Right kidney (tissue), 1 donor: Measurements from ENCODE around the gene GRB2.
A peak's percentile ranks its signal among the peaks of the same experiment; 100 is the strongest.
"Not testable (repeated sequence)": the region's sequence is repeated elsewhere in the genome, so short reads cannot be mapped to it uniquely, and the experiment has no call there.

Experiments
- DNase-seq: peaks from one replicate; pipeline ENCODE4 v3.0.0-alpha.2; 2016

Gene GRB2

GRCh38 chr17:75287221-75287620 is 118.3 kb downstream of the GRB2 start:
- no peak for DNase-seq

- DNase-seq: no peak
Measured at GRCh38 chr17:75285123-75285522, 120.4 kb downstream of the GRB2 start.

GRCh38 chr17:75280189-75280588 is 125.3 kb downstream of the GRB2 start:
- not testable (repeated sequence) for DNase-seq

- DNase-seq: no peak
Measured at GRCh38 chr17:75277664-75278071, 127.8 kb downstream of the GRB2 start.

GRCh38 chr17:75273977-75274708 is 131.3 kb downstream of the GRB2 start:
- no peak for DNase-seq

GRCh38 chr17:75272848-75273184 is 132.7 kb downstream of the GRB2 start:
- DNase-seq: no peak

GRCh38 chr17:75271955-75272847 is 133.3 kb downstream of the GRB2 start:
- no peak for DNase-seq

GRCh38 chr17:75271233-75271954 is 134.1 kb downstream of the GRB2 start:
- peak; percentile 88 for DNase-seq

- DNase-seq: no peak
Measured at GRCh38 chr17:75270966-75271232, 134.6 kb downstream of the GRB2 start, which contains the start of gene MIF4GD. MIF4GD (minus strand) TSS chr17:75271231; CDS start chr17:75270195, 1,036 bp downstream.

GRCh38 chr17:75270218-75270965 is 135.1 kb downstream of the GRB2 start:
- DNase-seq: peak; percentile 94

GRCh38 chr17:75269844-75270217 is 135.6 kb downstream of the GRB2 start:
- no peak for DNase-seq
